ENCODE data around the gene RPTOR.

The RPTOR gene

GRCh38 chr17:80769936-80770625, 225.4 kb downstream of the RPTOR start:
- no peak for DNase-seq

- DNase-seq: no peak
Measured at GRCh38 chr17:80770881-80771611, 226.4 kb downstream of the RPTOR start.

GRCh38 chr17:80771612-80772005, 227.0 kb downstream of the RPTOR start:
- DNase-seq: no peak

- DNase-seq: no peak
Measured at GRCh38 chr17:80772906-80773242, 228.2 kb downstream of the RPTOR start.

GRCh38 chr17:80773243-80773991, 228.8 kb downstream of the RPTOR start:
- no peak for DNase-seq

GRCh38 chr17:80774146-80774545, 229.5 kb downstream of the RPTOR start:
- no peak for DNase-seq

GRCh38 chr17:80774643-80775281, 230.1 kb downstream of the RPTOR start:
- DNase-seq: no peak

- DNase-seq: no peak
Measured at GRCh38 chr17:80775863-80776262, 231.2 kb downstream of the RPTOR start.

GRCh38 chr17:80777274-80777673, 232.6 kb downstream of the RPTOR start:
- no peak for DNase-seq

- no peak for DNase-seq
Measured at GRCh38 chr17:80778716-80779115, 234.1 kb downstream of the RPTOR start.

- no peak for DNase-seq
Measured at GRCh38 chr17:80779336-80779735, 234.7 kb downstream of the RPTOR start.

- no peak for DNase-seq
Measured at GRCh38 chr17:80779961-80780380, 235.3 kb downstream of the RPTOR start.

- DNase-seq: no peak
Measured at GRCh38 chr17:80780381-80781198, 236.0 kb downstream of the RPTOR start.

- DNase-seq: no peak
Measured at GRCh38 chr17:80781211-80781610, 236.6 kb downstream of the RPTOR start.

GRCh38 chr17:80781807-80782277, 237.2 kb downstream of the RPTOR start:
- DNase-seq: no peak

GRCh38 chr17:80782536-80783427, 238.1 kb downstream of the RPTOR start:
- peak; percentile 53 to 60 for DNase-seq

- no peak for DNase-seq
Measured at GRCh38 chr17:80783486-80783885, 238.8 kb downstream of the RPTOR start.

GRCh38 chr17:80783971-80784370, 239.3 kb downstream of the RPTOR start:
- no peak for DNase-seq

GRCh38 chr17:80785477-80786178, 241.0 kb downstream of the RPTOR start:
- no peak for DNase-seq

- DNase-seq: no peak
Measured at GRCh38 chr17:80786470-80786869, 241.8 kb downstream of the RPTOR start.

GRCh38 chr17:80786887-80787286, 242.2 kb downstream of the RPTOR start:
- no peak for DNase-seq

Data from CD4-positive, alpha-beta T cell treated with Interleukin-1 beta for 1 hour (primary cell).